Measurements from ENCODE around the gene JPT2.

DNA sequence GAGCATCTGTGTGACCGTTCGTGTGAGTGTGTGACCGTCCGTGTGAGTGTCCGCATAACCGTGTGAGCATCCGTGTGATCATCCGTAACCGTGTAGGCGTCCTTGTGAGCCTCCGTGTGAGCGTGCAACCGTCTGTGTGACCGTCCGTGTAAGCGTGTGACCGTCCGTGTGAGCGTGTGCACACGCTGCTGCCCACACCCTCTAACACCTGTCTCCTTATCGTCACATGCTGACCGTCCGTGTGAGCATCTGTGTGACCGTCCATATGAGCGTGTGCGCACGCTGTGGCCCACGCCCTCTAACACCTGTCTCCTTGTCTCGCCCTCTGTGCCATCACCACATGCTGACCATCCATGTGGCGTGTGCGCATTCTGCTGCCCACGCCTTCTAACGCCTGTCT is 62.2 kb downstream of the JPT2 start:
- TF ChIP-seq, protein P1, sequence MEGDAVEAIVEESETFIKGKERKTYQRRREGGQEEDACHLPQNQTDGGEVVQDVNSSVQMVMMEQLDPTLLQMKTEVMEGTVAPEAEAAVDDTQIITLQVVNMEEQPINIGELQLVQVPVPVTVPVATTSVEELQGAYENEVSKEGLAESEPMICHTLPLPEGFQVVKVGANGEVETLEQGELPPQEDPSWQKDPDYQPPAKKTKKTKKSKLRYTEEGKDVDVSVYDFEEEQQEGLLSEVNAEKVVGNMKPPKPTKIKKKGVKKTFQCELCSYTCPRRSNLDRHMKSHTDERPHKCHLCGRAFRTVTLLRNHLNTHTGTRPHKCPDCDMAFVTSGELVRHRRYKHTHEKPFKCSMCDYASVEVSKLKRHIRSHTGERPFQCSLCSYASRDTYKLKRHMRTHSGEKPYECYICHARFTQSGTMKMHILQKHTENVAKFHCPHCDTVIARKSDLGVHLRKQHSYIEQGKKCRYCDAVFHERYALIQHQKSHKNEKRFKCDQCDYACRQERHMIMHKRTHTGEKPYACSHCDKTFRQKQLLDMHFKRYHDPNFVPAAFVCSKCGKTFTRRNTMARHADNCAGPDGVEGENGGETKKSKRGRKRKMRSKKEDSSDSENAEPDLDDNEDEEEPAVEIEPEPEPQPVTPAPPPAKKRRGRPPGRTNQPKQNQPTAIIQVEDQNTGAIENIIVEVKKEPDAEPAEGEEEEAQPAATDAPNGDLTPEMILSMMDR (IDR thresholded peaks at IDR 0.05) = no peak
- TF ChIP-seq IRF2 (CRISPR knock-in tag; IDR thresholded peaks at IDR 0.05; ENCODE audit: borderline replicate concordance, low read depth) (no peak), TP53 (CRISPR knock-in tag; IDR thresholded peaks at IDR 0.05) (no peak), ATF2 (CRISPR knock-in tag; IDR thresholded peaks at IDR 0.05; ENCODE audit: borderline replicate concordance, low read depth) (no peak), CREB1 (CRISPR knock-in tag; IDR thresholded peaks at IDR 0.05) (no peak), ATF3 (CRISPR knock-in tag; conservative IDR thresholded peaks at IDR 0.05) (no peak), FOXP4 (CRISPR knock-in tag; IDR thresholded peaks at IDR 0.05) (no peak), IRF1 (CRISPR knock-in tag; IDR thresholded peaks at IDR 0.05) (no peak), FOXJ3 (CRISPR knock-in tag; IDR thresholded peaks at IDR 0.05; ENCODE audit: borderline replicate concordance) (no peak), NR1H2 (CRISPR knock-in tag; IDR thresholded peaks at IDR 0.05) (no peak), NFE2L1 (CRISPR knock-in tag; IDR thresholded peaks at IDR 0.05) (no peak), NFATC4 (CRISPR knock-in tag; IDR thresholded peaks at IDR 0.05) (no peak), STAT6 (CRISPR knock-in tag; conservative IDR thresholded peaks at IDR 0.05; ENCODE audit: low read depth) (no peak)
- TF ChIP-seq, protein P2, sequence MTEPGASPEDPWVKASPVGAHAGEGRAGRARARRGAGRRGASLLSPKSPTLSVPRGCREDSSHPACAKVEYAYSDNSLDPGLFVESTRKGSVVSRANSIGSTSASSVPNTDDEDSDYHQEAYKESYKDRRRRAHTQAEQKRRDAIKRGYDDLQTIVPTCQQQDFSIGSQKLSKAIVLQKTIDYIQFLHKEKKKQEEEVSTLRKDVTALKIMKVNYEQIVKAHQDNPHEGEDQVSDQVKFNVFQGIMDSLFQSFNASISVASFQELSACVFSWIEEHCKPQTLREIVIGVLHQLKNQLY (CRISPR knock-in tag; IDR thresholded peaks at IDR 0.05) = no peak

All from WTC11 (cell line).